Muscle layer of duodenum (tissue), 2 donors: ENCODE data around the gene GRM8.

ENCODE experiments used
- H3K27ac ChIP-seq: one replicate; pipeline ENCODE4 v1.7.0; 2013; ENCODE audit warnings: mild to moderate bottlenecking, low read length
- H3K27me3 ChIP-seq: one replicate; pipeline ENCODE4 v1.7.0; 2013; ENCODE audit warnings: low read depth, mild to moderate bottlenecking, control low read depth, low read length
- H3K36me3 ChIP-seq, 2 donors: one replicate each; pipeline ENCODE4 v1.7.0; 2013; ENCODE audit warnings: low read length in 2 of 2, control low read depth in 1 of 2, mild to moderate bottlenecking in 1 of 2; ENCODE audit not compliant: insufficient read depth in 2 of 2, control insufficient read depth in 1 of 2
- H3K4me1 ChIP-seq, 2 donors: one replicate each; pipeline ENCODE4 v1.7.0; 2013; ENCODE audit warnings: low read length in 2 of 2, mild to moderate bottlenecking in 2 of 2, control low read depth in 1 of 2, moderate library complexity in 1 of 2; ENCODE audit not compliant: insufficient read depth in 2 of 2, control insufficient read depth in 1 of 2
- H3K4me3 ChIP-seq, 2 donors: one replicate each; pipeline ENCODE4 v1.7.0; 2013; ENCODE audit warnings: low read length in 2 of 2, low read depth in 1 of 2, mild to moderate bottlenecking in 1 of 2
- H3K9me3 ChIP-seq, 2 donors: one replicate each; pipeline ENCODE4 v1.7.0; 2013; ENCODE audit warnings: low read length in 2 of 2, control low read depth in 1 of 2, mild to moderate bottlenecking in 1 of 2; ENCODE audit not compliant: control insufficient read depth in 1 of 2
- donor health status: healthy.

Gene GRM8

GRCh38 chr7:127146746-127147536, 105.8 kb downstream of the GRM8 start:
- Histone ChIP-seq H3K36me3 (no peaks in the 10 kb centered on the region), H3K4me1 (no peaks in the 10 kb centered on the region), H3K27ac (no peak overlapping the region), H3K9me3 (no peaks in the 10 kb centered on the region), H3K4me3 (no peak overlapping the region), H3K27me3 (no peaks in the 10 kb centered on the region)

- Histone ChIP-seq H3K4me3 (no peak overlapping the region), H3K27ac (no peak overlapping the region), H3K36me3 (no peaks in the 10 kb centered on the region), H3K9me3 (no peaks in the 10 kb centered on the region), H3K4me1 (no peaks in the 10 kb centered on the region), H3K27me3 (no peaks in the 10 kb centered on the region)
These were observed 115.6 kb downstream of the GRM8 start for GRCh38 chr7:127137146-127137545.

GRCh38 chr7:127135871-127136485, 116.8 kb downstream of the GRM8 start:
- Histone ChIP-seq H3K9me3 (no peaks in the 10 kb centered on the region), H3K4me1 (no peaks in the 10 kb centered on the region), H3K36me3 (no peaks in the 10 kb centered on the region), H3K27me3 (no peaks in the 10 kb centered on the region), H3K4me3 (no peak overlapping the region), H3K27ac (no peak overlapping the region)

GRCh38 chr7:127123220-127123619, 129.5 kb downstream of the GRM8 start:
- H3K9me3 ChIP-seq = no peaks in the 10 kb centered on the region
- H3K27me3 ChIP-seq = no peaks in the 10 kb centered on the region
- H3K4me3 ChIP-seq = no peak overlapping the region
- H3K27ac ChIP-seq = no peak overlapping the region
- no peaks in the 10 kb centered on the region for H3K4me1 ChIP-seq
- no peaks in the 10 kb centered on the region for H3K36me3 ChIP-seq

GRCh38 chr7:127119517-127119916, 133.2 kb downstream of the GRM8 start:
- H3K9me3 ChIP-seq = no peaks in the 10 kb centered on the region
- no peak overlapping the region for H3K27ac ChIP-seq
- no peaks in the 10 kb centered on the region for H3K36me3 ChIP-seq
- H3K4me3 ChIP-seq = no peak overlapping the region
- H3K4me1 ChIP-seq = no peaks in the 10 kb centered on the region
- H3K27me3 ChIP-seq = no peaks in the 10 kb centered on the region

GRCh38 chr7:127114742-127115265, 137.9 kb downstream of the GRM8 start:
- Histone ChIP-seq H3K36me3 (no peaks in the 10 kb centered on the region), H3K9me3 (no peaks in the 10 kb centered on the region), H3K4me3 (no peak overlapping the region), H3K27me3 (no peaks in the 10 kb centered on the region), H3K27ac (no peak overlapping the region), H3K4me1 (no peaks in the 10 kb centered on the region)

GRCh38 chr7:127107601-127108007, 145.1 kb downstream of the GRM8 start:
- H3K4me1 ChIP-seq = no peaks in the 10 kb centered on the region
- H3K9me3 ChIP-seq = no peaks in the 10 kb centered on the region
- H3K36me3 ChIP-seq = no peaks in the 10 kb centered on the region
- no peaks in the 10 kb centered on the region for H3K27me3 ChIP-seq
- no peak overlapping the region for H3K27ac ChIP-seq
- no peak overlapping the region for H3K4me3 ChIP-seq

GRCh38 chr7:127093340-127093739, 159.4 kb downstream of the GRM8 start:
- H3K27ac ChIP-seq = no peak overlapping the region
- H3K9me3 ChIP-seq = no peaks in the 10 kb centered on the region
- H3K27me3 ChIP-seq = no peaks in the 10 kb centered on the region
- H3K4me3 ChIP-seq = no peak overlapping the region
- H3K36me3 ChIP-seq = no peaks in the 10 kb centered on the region
- no peaks in the 10 kb centered on the region for H3K4me1 ChIP-seq

GRCh38 chr7:127091620-127092019, 161.1 kb downstream of the GRM8 start:
- no peaks in the 10 kb centered on the region for H3K36me3 ChIP-seq
- H3K27me3 ChIP-seq = no peaks in the 10 kb centered on the region
- no peak overlapping the region for H3K4me3 ChIP-seq

GRCh38 chr7:127089146-127089545, 163.6 kb downstream of the GRM8 start:
- Histone ChIP-seq H3K36me3 (no peaks in the 10 kb centered on the region), H3K9me3 (no peaks in the 10 kb centered on the region), H3K4me1 (no peaks in the 10 kb centered on the region), H3K4me3 (no peak overlapping the region), H3K27me3 (no peaks in the 10 kb centered on the region), H3K27ac (no peak overlapping the region)

More at GRCh38 chr7:127091620-127092019, 161.1 kb downstream of the GRM8 start:
- no peak overlapping the region for H3K27ac ChIP-seq
- no peaks in the 10 kb centered on the region for H3K4me1 ChIP-seq
- H3K9me3 ChIP-seq = no peaks in the 10 kb centered on the region

- no peaks in the 10 kb centered on the region for H3K36me3 ChIP-seq
- no peak overlapping the region for H3K4me3 ChIP-seq
These were observed 171.2 kb downstream of the GRM8 start for GRCh38 chr7:127081539-127081938.

More at GRCh38 chr7:127081539-127081938, 171.2 kb downstream of the GRM8 start:
- Histone ChIP-seq H3K27ac (no peak overlapping the region), H3K4me1 (no peaks in the 10 kb centered on the region), H3K9me3 (no peaks in the 10 kb centered on the region), H3K27me3 (no peaks in the 10 kb centered on the region)
